Suprapubic skin (tissue), 4 donors: ENCODE measurements around the gene PPM1H. TPM values are rescaled to one million over a fixed set of nuclear protein-coding genes. Genes with fewer than 3 reads are reported as not detected.

Experiments used
- DNase-seq, 2 donors: peaks; one replicate each; pipeline ENCODE4 v3.0.0-alpha.2; 2019; ENCODE audit warnings: low spot score in 2 of 2
- H3K27ac ChIP-seq: fragments of 200-600 bp; sonication (generic); one replicate; pipeline ENCODE4 v1.5.1; 2019
- H3K27me3 ChIP-seq: fragments of 200-600 bp; sonication (generic); one replicate; pipeline ENCODE4 v1.5.1; 2019
- H3K36me3 ChIP-seq: fragments of 200-600 bp; sonication (generic); one replicate; pipeline ENCODE4 v1.5.1; 2019
- H3K4me1 ChIP-seq: fragments of 200-600 bp; sonication (generic); one replicate; pipeline ENCODE4 v1.5.1; 2019
- H3K4me3 ChIP-seq: fragments of 200-600 bp; sonication (generic); one replicate; pipeline ENCODE4 v1.5.1; 2019; ENCODE audit warnings: mild to moderate bottlenecking
- H3K9me3 ChIP-seq: fragments of 200-600 bp; sonication (generic); one replicate; pipeline ENCODE4 v1.5.1; 2019
- EP300 ChIP-seq: sonication (generic); formaldehyde crosslinking; IDR thresholded peaks from one replicate; pipeline ENCODE4 v1.6.1; 2017; ENCODE audit warnings: antibody characterized with exemption
- POLR2A ChIP-seq, 2 donors: fragments of 450-650 bp; IDR thresholded peaks; one replicate each; pipeline ENCODE4 v1.6.1; 2017; ENCODE audit warnings: antibody characterized with exemption in 2 of 2, mild to moderate bottlenecking in 2 of 2, moderate library complexity in 2 of 2
- POLR2AphosphoS5 ChIP-seq, 3 donors: sonication (generic); formaldehyde crosslinking; IDR thresholded peaks; one replicate each; pipeline ENCODE4 v1.6.1; 2017; ENCODE audit warnings: antibody characterized with exemption in 3 of 3
- WGBS: methylation state at CpG from one replicate; pipeline ENCODE4 v1.1.5; 2018; 5-methylcytosine and 5-hydroxymethylcytosine counted together
- total RNA-seq, 4 donors: library from RNA; depleted of rRNA; stranded (reverse); fragments of >200 nt; gene quantifications; one replicate each; pipeline ENCODE4 v1.1.0, GENCODE V29; 2016
- TF ChIP-seq, protein P1 (sequence below), 2 donors: fragments of 200-600 bp in 1 of 2; fragments of 450-650 bp in 1 of 2; sonication (generic) in 1 of 2; IDR thresholded peaks; one replicate each; pipeline ENCODE4 v1.5.1; 2016 to 2019; ENCODE audit warnings: antibody characterized with exemption in 2 of 2, mild to moderate bottlenecking in 1 of 2, moderate library complexity in 1 of 2

PPM1H gene
- total RNA-seq, 4 donors from 2014 or later: 2.3 to 8.1 (median 4.9) TPM

DNA sequence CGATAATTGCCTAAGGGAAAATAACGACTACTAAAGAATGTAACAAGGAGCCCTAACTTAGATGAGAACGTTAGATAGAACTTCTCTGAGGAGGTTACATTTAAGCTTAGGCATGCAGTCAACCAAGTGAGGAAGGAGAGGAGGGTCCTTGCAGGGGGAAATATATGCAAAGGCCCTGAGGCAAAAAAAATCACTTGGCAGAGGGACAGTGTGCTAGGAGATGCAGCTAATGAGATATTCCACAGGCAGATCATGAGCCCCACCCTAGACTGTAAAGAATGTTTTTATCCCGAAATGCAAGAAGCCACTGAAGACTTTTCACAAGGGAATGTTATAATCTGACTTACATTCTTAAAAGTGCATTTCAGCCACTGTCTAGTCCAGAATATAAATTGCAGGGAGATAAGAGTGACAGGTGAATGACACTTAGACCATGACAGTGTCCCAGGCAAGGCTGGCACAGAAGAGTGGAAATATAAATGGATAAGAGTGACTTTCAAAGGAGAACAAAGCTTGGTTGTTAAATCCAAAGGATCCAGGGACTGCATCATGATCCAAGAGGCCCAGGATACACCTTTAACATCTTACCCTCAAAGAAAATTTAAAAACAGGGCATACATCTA lies 61.0 kb downstream of the PPM1H start:
- Histone ChIP-seq H3K36me3 (no peaks in the 10 kb centered on the region), H3K4me3 (no peak overlapping the region), H3K27ac (no peak overlapping the region), H3K27me3 (no peaks in the 10 kb centered on the region), H3K4me1 (no peaks in the 10 kb centered on the region), H3K9me3 (no peaks in the 10 kb centered on the region)
- no peak for TF ChIP-seq POLR2A (IDR thresholded peaks at IDR 0.05)
- no peak for TF ChIP-seq EP300
- TF ChIP-seq POLR2AphosphoS5 (IDR thresholded peaks at IDR 0.05): no peak
- TF ChIP-seq, protein P1, sequence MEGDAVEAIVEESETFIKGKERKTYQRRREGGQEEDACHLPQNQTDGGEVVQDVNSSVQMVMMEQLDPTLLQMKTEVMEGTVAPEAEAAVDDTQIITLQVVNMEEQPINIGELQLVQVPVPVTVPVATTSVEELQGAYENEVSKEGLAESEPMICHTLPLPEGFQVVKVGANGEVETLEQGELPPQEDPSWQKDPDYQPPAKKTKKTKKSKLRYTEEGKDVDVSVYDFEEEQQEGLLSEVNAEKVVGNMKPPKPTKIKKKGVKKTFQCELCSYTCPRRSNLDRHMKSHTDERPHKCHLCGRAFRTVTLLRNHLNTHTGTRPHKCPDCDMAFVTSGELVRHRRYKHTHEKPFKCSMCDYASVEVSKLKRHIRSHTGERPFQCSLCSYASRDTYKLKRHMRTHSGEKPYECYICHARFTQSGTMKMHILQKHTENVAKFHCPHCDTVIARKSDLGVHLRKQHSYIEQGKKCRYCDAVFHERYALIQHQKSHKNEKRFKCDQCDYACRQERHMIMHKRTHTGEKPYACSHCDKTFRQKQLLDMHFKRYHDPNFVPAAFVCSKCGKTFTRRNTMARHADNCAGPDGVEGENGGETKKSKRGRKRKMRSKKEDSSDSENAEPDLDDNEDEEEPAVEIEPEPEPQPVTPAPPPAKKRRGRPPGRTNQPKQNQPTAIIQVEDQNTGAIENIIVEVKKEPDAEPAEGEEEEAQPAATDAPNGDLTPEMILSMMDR (IDR thresholded peaks at IDR 0.05): no peak
- whole genome bisulfite sequencing: 51% methylated on average over 4 of the region's 4 CpGs
- DNase-seq: no peak

- Histone ChIP-seq H3K4me3 (no peak overlapping the region), H3K27me3 (no peaks in the 10 kb centered on the region), H3K36me3 (no peaks in the 10 kb centered on the region), H3K4me1 (no peaks in the 10 kb centered on the region), H3K27ac (no peak overlapping the region), H3K9me3 (no peaks in the 10 kb centered on the region)
- no peak for DNase-seq
- TF ChIP-seq EP300 (no peak), POLR2AphosphoS5 (IDR thresholded peaks at IDR 0.05) (no peak), POLR2A (IDR thresholded peaks at IDR 0.05) (no peak)
- TF ChIP-seq, protein P1 (IDR thresholded peaks at IDR 0.05): no peak
- WGBS: 74% methylated on average over 6 of the region's 6 CpGs
Measured at GRCh38 chr12:62873116-62873825, 61.7 kb downstream of the PPM1H start.

- H3K36me3 ChIP-seq: no peaks in the 10 kb centered on the region
- H3K4me1 ChIP-seq: no peaks in the 10 kb centered on the region
- no peak overlapping the region for H3K27ac ChIP-seq
- 75% methylated on average over 1 of the region's 1 CpG for whole genome bisulfite sequencing
- no peaks in the 10 kb centered on the region for H3K27me3 ChIP-seq
- no peak overlapping the region for H3K4me3 ChIP-seq
- no peak for TF ChIP-seq POLR2AphosphoS5 (IDR thresholded peaks at IDR 0.05)
- TF ChIP-seq POLR2A (IDR thresholded peaks at IDR 0.05): no peak
- TF ChIP-seq, protein P1 (IDR thresholded peaks at IDR 0.05): no peak
- no peak for TF ChIP-seq EP300
- DNase-seq: no peak
- H3K9me3 ChIP-seq: no peaks in the 10 kb centered on the region
Measured at GRCh38 chr12:62868820-62869219, 66.1 kb downstream of the PPM1H start.

- no peaks in the 10 kb centered on the region for H3K27me3 ChIP-seq
- H3K4me1 ChIP-seq: no peaks in the 10 kb centered on the region
- 82% methylated on average over 4 of the region's 4 CpGs for WGBS
- no peak overlapping the region for H3K27ac ChIP-seq
- H3K36me3 ChIP-seq: no peaks in the 10 kb centered on the region
- H3K4me3 ChIP-seq: no peak overlapping the region
- DNase-seq: no peak
- H3K9me3 ChIP-seq: no peaks in the 10 kb centered on the region
- TF ChIP-seq EP300 (no peak), POLR2A (IDR thresholded peaks at IDR 0.05) (no peak), POLR2AphosphoS5 (IDR thresholded peaks at IDR 0.05) (no peak)
- TF ChIP-seq, protein P1 (IDR thresholded peaks at IDR 0.05): no peak
Measured at GRCh38 chr12:62866451-62867082, 68.4 kb downstream of the PPM1H start.

GRCh38 chr12:62865937-62866336 lies 69.0 kb downstream of the PPM1H start:
- Histone ChIP-seq H3K36me3 (no peaks in the 10 kb centered on the region), H3K27ac (no peak overlapping the region), H3K4me3 (no peak overlapping the region), H3K4me1 (no peaks in the 10 kb centered on the region), H3K27me3 (no peaks in the 10 kb centered on the region), H3K9me3 (no peaks in the 10 kb centered on the region)
- WGBS: 49% methylated on average over 4 of the region's 4 CpGs
- no peak for DNase-seq
- TF ChIP-seq POLR2A (IDR thresholded peaks at IDR 0.05) (no peak), POLR2AphosphoS5 (IDR thresholded peaks at IDR 0.05) (no peak), EP300 (no peak)
- TF ChIP-seq, protein P1 (IDR thresholded peaks at IDR 0.05): no peak
